HepG2 (cell line): ENCODE data around the gene VARS2. TPM values are rescaled to one million over a fixed set of nuclear protein-coding genes. Genes with fewer than 3 reads are reported as not detected.

Source experiments
- FOXA3 ChIP-seq: IDR thresholded peaks from 2 replicates; pipeline ENCODE4 v1.6.1; 2016; ENCODE audit warnings: missing genetic modification reagents, missing compliant biosample characterization
- GTF3A ChIP-seq: sonication (generic); formaldehyde crosslinking; conservative IDR thresholded peaks from 2 replicates; pipeline ENCODE4 v1.4.0; 2020; ENCODE audit warnings: mild to moderate bottlenecking, missing genetic modification reagents
- HOXA3 ChIP-seq: sonication (generic); formaldehyde crosslinking; IDR thresholded peaks from 2 replicates; pipeline ENCODE4 v1.5.0; 2020; ENCODE audit warnings: missing genetic modification reagents
- JDP2 ChIP-seq: sonication (generic); formaldehyde crosslinking; IDR thresholded peaks from 2 replicates; pipeline ENCODE4 v1.8.1; 2022; ENCODE audit warnings: missing genetic modification reagents, borderline replicate concordance
- KDM4B ChIP-seq: sonication (generic); formaldehyde crosslinking; IDR thresholded peaks from 2 replicates; pipeline ENCODE4 v1.4.0; 2020; ENCODE audit warnings: missing genetic modification reagents
- NKX3-1 ChIP-seq: sonication (generic); formaldehyde crosslinking; IDR thresholded peaks from 2 replicates; pipeline ENCODE4 v1.5.0; 2020; ENCODE audit warnings: missing genetic modification reagents
- RAD51 ChIP-seq: fragments of 450-650 bp; IDR thresholded peaks from 2 replicates; pipeline ENCODE4 v1.6.1; 2016; ENCODE audit warnings: borderline replicate concordance
- SCMH1 ChIP-seq: sonication (generic); formaldehyde crosslinking; IDR thresholded peaks from 2 replicates; pipeline ENCODE4 v1.9.0; 2021; ENCODE audit warnings: missing genetic modification reagents, mild to moderate bottlenecking, borderline replicate concordance
- STAT5B ChIP-seq: sonication (generic); formaldehyde crosslinking; IDR thresholded peaks from 2 replicates; pipeline ENCODE4 v1.4.0; 2020; ENCODE audit warnings: missing genetic modification reagents
- TRIM24 ChIP-seq: sonication (generic); formaldehyde crosslinking; IDR thresholded peaks from 2 replicates; pipeline ENCODE4 v1.8.0; 2022; ENCODE audit warnings: mild to moderate bottlenecking, missing genetic modification reagents
- ZBTB10 ChIP-seq: sonication (generic); formaldehyde crosslinking; IDR thresholded peaks from 2 replicates; pipeline ENCODE4 v1.4.0; 2020; ENCODE audit warnings: missing genetic modification reagents, borderline replicate concordance
- ZBTB37 ChIP-seq: sonication (generic); formaldehyde crosslinking; IDR thresholded peaks from 2 replicates; pipeline ENCODE4 v1.4.0; 2020; ENCODE audit warnings: mild to moderate bottlenecking, missing genetic modification reagents
- ZNF121 ChIP-seq: sonication (generic); formaldehyde crosslinking; IDR thresholded peaks from 2 replicates; pipeline ENCODE4 v1.5.0; 2020; ENCODE audit warnings: mild to moderate bottlenecking, missing genetic modification reagents
- ZNF543 ChIP-seq: sonication (generic); formaldehyde crosslinking; IDR thresholded peaks from 2 replicates; pipeline ENCODE4 v1.4.0; 2020; ENCODE audit warnings: mild to moderate bottlenecking, missing genetic modification reagents
- ZNF552 ChIP-seq: sonication (generic); formaldehyde crosslinking; IDR thresholded peaks from 2 replicates; pipeline ENCODE4 v1.9.0; 2022; ENCODE audit warnings: missing genetic modification reagents, mild to moderate bottlenecking, borderline replicate concordance
- ZNF878 ChIP-seq: sonication (generic); formaldehyde crosslinking; IDR thresholded peaks from 2 replicates; pipeline ENCODE4 v1.8.1; 2023; ENCODE audit warnings: mild to moderate bottlenecking, missing genetic modification reagents, moderate library complexity
- polyA plus RNA-seq, 8 experiments: library from polyadenylated mRNA; depleted of rRNA in 3 of 8; stranded (reverse) in 7 of 8; unstranded in 1 of 8; fragments of >200 nt; fragmentation: Illumina TruSeq in 4 of 8; extraction: Trizol in 4 of 8; gene quantifications; 2 replicates each; pipeline versions ENCODE4 v1.2.1 to v1.2.3, GENCODE V29; 2011 to 2016; ENCODE audit warnings: low read depth in 4 of 8, missing spikeins in 1 of 8, mixed read lengths in 1 of 8; ENCODE audit not compliant: insufficient read depth in 1 of 8
- total RNA-seq, 5 experiments: library from RNA; depleted of rRNA; stranded (reverse); fragments of >200 nt; fragmentation: Illumina TruSeq; extraction: Trizol; gene quantifications; 2 replicates each; pipeline ENCODE4 v1.2.3, GENCODE V29; 2016; ENCODE audit warnings: low read depth in 1 of 5
- TF ChIP-seq, protein P1 (sequence below): sonication (generic); formaldehyde crosslinking; IDR thresholded peaks from 2 replicates; pipeline ENCODE4 v1.5.0; 2020; ENCODE audit warnings: missing genetic modification reagents, mild to moderate bottlenecking, borderline replicate concordance
- TF ChIP-seq, protein P2 (sequence below): sonication (generic); formaldehyde crosslinking; IDR thresholded peaks from 2 replicates; pipeline ENCODE4 v1.4.0; 2020; ENCODE audit warnings: missing genetic modification reagents, borderline replicate concordance
- TF ChIP-seq, protein P3 (sequence below): sonication (generic); formaldehyde crosslinking; IDR thresholded peaks from 2 replicates; pipeline ENCODE4 v1.4.0; 2020; ENCODE audit warnings: missing genetic modification reagents

The VARS2 gene
- total and polyA plus RNA-seq, 2 of the 13 experiments (the other 11 are each of a cell fraction or from before 2014, with no cell fraction given), result 61.8 to 71.8 TPM

GRCh38 chr6:30914076-30914853 lies at the start of gene VARS2 (continued):
- TF ChIP-seq, protein P1, sequence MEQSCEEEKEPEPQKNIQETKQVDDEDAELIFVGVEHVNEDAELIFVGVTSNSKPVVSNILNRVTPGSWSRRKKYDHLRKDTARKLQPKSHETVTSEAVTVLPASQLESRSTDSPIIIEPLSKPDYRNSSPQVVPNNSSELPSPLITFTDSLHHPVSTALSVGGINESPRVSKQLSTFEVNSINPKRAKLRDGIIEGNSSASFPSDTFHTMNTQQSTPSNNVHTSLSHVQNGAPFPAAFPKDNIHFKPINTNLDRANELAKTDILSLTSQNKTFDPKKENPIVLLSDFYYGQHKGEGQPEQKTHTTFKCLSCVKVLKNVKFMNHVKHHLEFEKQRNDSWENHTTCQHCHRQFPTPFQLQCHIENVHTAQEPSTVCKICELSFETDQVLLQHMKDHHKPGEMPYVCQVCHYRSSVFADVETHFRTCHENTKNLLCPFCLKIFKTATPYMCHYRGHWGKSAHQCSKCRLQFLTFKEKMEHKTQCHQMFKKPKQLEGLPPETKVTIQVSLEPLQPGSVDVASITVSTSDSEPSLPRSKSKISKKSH, result peak; percentile 78; the same call in 1 of the 2 replicates
- peak; percentile 92 for TF ChIP-seq ZNF543 (CRISPR knock-in tag)
- peak; percentile 60; the same call in 1 of the 2 replicates for TF ChIP-seq KDM4B (CRISPR knock-in tag)
- TF ChIP-seq, protein P2, sequence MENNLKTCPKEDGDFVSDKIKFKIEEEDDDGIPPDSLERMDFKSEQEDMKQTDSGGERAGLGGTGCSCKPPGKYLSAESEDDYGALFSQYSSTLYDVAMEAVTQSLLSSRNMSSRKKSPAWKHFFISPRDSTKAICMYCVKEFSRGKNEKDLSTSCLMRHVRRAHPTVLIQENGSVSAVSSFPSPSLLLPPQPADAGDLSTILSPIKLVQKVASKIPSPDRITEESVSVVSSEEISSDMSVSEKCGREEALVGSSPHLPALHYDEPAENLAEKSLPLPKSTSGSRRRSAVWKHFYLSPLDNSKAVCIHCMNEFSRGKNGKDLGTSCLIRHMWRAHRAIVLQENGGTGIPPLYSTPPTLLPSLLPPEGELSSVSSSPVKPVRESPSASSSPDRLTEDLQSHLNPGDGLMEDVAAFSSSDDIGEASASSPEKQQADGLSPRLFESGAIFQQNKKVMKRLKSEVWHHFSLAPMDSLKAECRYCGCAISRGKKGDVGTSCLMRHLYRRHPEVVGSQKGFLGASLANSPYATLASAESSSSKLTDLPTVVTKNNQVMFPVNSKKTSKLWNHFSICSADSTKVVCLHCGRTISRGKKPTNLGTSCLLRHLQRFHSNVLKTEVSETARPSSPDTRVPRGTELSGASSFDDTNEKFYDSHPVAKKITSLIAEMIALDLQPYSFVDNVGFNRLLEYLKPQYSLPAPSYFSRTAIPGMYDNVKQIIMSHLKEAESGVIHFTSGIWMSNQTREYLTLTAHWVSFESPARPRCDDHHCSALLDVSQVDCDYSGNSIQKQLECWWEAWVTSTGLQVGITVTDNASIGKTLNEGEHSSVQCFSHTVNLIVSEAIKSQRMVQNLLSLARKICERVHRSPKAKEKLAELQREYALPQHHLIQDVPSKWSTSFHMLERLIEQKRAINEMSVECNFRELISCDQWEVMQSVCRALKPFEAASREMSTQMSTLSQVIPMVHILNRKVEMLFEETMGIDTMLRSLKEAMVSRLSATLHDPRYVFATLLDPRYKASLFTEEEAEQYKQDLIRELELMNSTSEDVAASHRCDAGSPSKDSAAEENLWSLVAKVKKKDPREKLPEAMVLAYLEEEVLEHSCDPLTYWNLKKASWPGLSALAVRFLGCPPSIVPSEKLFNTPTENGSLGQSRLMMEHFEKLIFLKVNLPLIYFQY (CRISPR knock-in tag), result peak; percentile 90
- TF ChIP-seq GTF3A (CRISPR knock-in tag), result 0 out of 2 replicates have a peak, but pooled peaks have one; percentile 10
- TF ChIP-seq ZNF552 (CRISPR knock-in tag), result peak; percentile 53; the same call in 1 of the 2 replicates
- no peak for TF ChIP-seq RAD51
- no peak for TF ChIP-seq SCMH1 (CRISPR knock-in tag)
- 0 out of 2 replicates have a peak, but pooled peaks have one; percentile 28 for TF ChIP-seq ZNF121 (CRISPR knock-in tag)
- peak; percentile 54; the same call in 1 of the 2 replicates for TF ChIP-seq FOXA3
- TF ChIP-seq NKX3-1, result peak; percentile 97
- TF ChIP-seq TRIM24, result no peak
- no peak for TF ChIP-seq ZBTB37 (CRISPR knock-in tag)
- TF ChIP-seq JDP2 (CRISPR knock-in tag), result no peak
- TF ChIP-seq, protein P3, sequence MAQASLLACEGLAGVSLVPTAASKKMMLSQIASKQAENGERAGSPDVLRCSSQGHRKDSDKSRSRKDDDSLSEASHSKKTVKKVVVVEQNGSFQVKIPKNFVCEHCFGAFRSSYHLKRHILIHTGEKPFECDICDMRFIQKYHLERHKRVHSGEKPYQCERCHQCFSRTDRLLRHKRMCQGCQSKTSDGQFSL (CRISPR knock-in tag), result 0 out of 2 replicates have a peak, but pooled peaks have one; percentile 42
- TF ChIP-seq HOXA3 (CRISPR knock-in tag), result peak; percentile 84
- TF ChIP-seq ZBTB10 (CRISPR knock-in tag), result peak; percentile 87; the same call in 1 of the 2 replicates
- TF ChIP-seq STAT5B (CRISPR knock-in tag), result peak; percentile 85; the same call in 1 of the 2 replicates
- TF ChIP-seq ZNF878 (CRISPR knock-in tag), result no peak
